PC-3 (cell line): ENCODE data around the gene ATP10A. TPM values are rescaled to one million over a fixed set of nuclear protein-coding genes. Genes with fewer than 3 reads are reported as not detected.

Experiments used
- ATAC-seq: fragments of 200-7000 bp; cut with Tn5 transposase; 2 replicates; pipeline ENCODE4 v1.9.1; 2020; ENCODE audit warnings: mild to moderate bottlenecking, moderate library complexity
- BruUV-seq: library from RNA; stranded (reverse); fragments of 400-500 nt; replicated peaks from 2 replicates; lab custom pipeline; 2021; lab: Mats Ljungman, UMichigan
- CTCF ChIA-PET: fragments of 300-600 bp; sonication (Branson Sonifier 250); formaldehyde crosslinking; loops from one replicate; lab custom pipeline; 2022; ENCODE audit warnings: antibody characterized with exemption; lab: Charles Lee
- POLR2A ChIA-PET: fragments of 300-600 bp; sonication (Branson Sonifier 250); formaldehyde crosslinking; loops from one replicate; lab custom pipeline; 2022; ENCODE audit warnings: antibody characterized with exemption; ENCODE audit not compliant: unreplicated experiment; lab: Charles Lee
- DNase-seq: peaks from one replicate; pipeline ENCODE4 v3.0.0-alpha.2; 2015
- H2AFZ ChIP-seq: fragments of 300-600 bp; sonication (generic); 2 replicates; pipeline ENCODE4 v1.6.0; 2016; ENCODE audit warnings: antibody characterized with exemption, low read length
- H3F3A ChIP-seq: fragments of 300-600 bp; sonication (generic); one replicate; pipeline ENCODE4 v1.6.0; 2017; ENCODE audit warnings: antibody characterized with exemption, low read length, control low read depth, mild to moderate bottlenecking; ENCODE audit not compliant: unreplicated experiment
- H3K27ac ChIP-seq: fragments of 300-600 bp; sonication (generic); 2 replicates; pipeline ENCODE4 v1.5.1; 2016; ENCODE audit warnings: mild to moderate bottlenecking, low read length
- H3K27me3 ChIP-seq: fragments of 300-600 bp; sonication (generic); 2 replicates; pipeline ENCODE4 v1.6.1; 2016; ENCODE audit warnings: low read length, mixed read lengths
- H3K36me3 ChIP-seq: fragments of 300-600 bp; sonication (generic); 2 replicates; pipeline ENCODE4 v1.6.1; 2016; ENCODE audit warnings: low read depth, mixed run types, low read length, mixed read lengths
- H3K4me1 ChIP-seq: fragments of 300-600 bp; sonication (generic); 2 replicates; pipeline ENCODE4 v1.5.1; 2016; ENCODE audit warnings: low read length; ENCODE audit not compliant: insufficient read depth
- H3K4me2 ChIP-seq: fragments of 300-600 bp; sonication (generic); 2 replicates; pipeline ENCODE4 v1.6.0; 2016; ENCODE audit warnings: low read length
- H3K4me3 ChIP-seq: fragments of 300-600 bp; sonication (generic); 2 replicates; pipeline ENCODE4 v1.5.1; 2016; ENCODE audit warnings: mild to moderate bottlenecking, low read length, mixed read lengths
- H3K79me2 ChIP-seq: fragments of 300-600 bp; sonication (generic); 2 replicates; pipeline ENCODE4 v1.6.1; 2017; ENCODE audit warnings: low read length, mixed read lengths
- H3K9ac ChIP-seq: fragments of 300-600 bp; sonication (generic); 2 replicates; pipeline ENCODE4 v1.6.0; 2016; ENCODE audit warnings: mild to moderate bottlenecking, low read length
- H3K9me2 ChIP-seq: fragments of 300-600 bp; sonication (generic); replicated peaks from 2 replicates; pipeline ENCODE4 v1.6.1; 2016; ENCODE audit warnings: mixed run types, low read length, mixed read lengths
- H3K9me3 ChIP-seq: fragments of 300-600 bp; sonication (generic); 2 replicates; pipeline ENCODE4 v1.6.1; 2016; ENCODE audit warnings: low read length, mixed read lengths
- H4K20me1 ChIP-seq: fragments of 300-600 bp; sonication (generic); 2 replicates; pipeline ENCODE4 v1.6.1; 2016; ENCODE audit warnings: low read length, mixed read lengths
- CTCF ChIP-seq: fragments of 300-600 bp; sonication (generic); conservative IDR thresholded peaks from 2 replicates; pipeline ENCODE4 v1.5.1; 2017; ENCODE audit warnings: antibody characterized with exemption, low read depth, mild to moderate bottlenecking, low read length
- EZH2 ChIP-seq: fragments of 300-600 bp; sonication (generic); IDR thresholded peaks from one replicate; pipeline ENCODE4 v1.6.1; 2017; ENCODE audit warnings: antibody characterized with exemption, mild to moderate bottlenecking, low read length; ENCODE audit not compliant: unreplicated experiment
- EZH2phosphoT487 ChIP-seq: fragments of 300-600 bp; sonication (generic); IDR thresholded peaks from 2 replicates; pipeline ENCODE4 v1.6.1; 2018; ENCODE audit warnings: mild to moderate bottlenecking, antibody characterized with exemption, low read length, borderline replicate concordance
- intact Hi-C: fragments of 100-400 bp; cut with micrococcal nuclease; formaldehyde crosslinking; loops from 2 replicates; pipeline ENCODE4 v1.9.0; 2023
- total RNA-seq: library from RNA; depleted of rRNA; stranded (reverse); fragments of >200 nt; gene quantifications from 2 replicates; pipeline ENCODE4 v1.2.3, GENCODE V29; 2014

ATP10A gene
- total RNA-seq, 1 experiment from 2014 or later, result 2.6 TPM

GRCh38 chr15:25743548-25744275, 119.4 kb downstream of the ATP10A start:
- H3K27me3 ChIP-seq, result no peaks in the 10 kb centered on the region
- intact Hi-C loops, result no loop called here
- ATAC-seq, result no peak
- no peak overlapping the region for H3K9ac ChIP-seq
- no peaks in the 10 kb centered on the region for H3F3A ChIP-seq
- H3K9me3 ChIP-seq, result no peaks in the 10 kb centered on the region
- ChIA-PET CTCF (no interaction called here), POLR2A (no interaction called here)
- no peak overlapping the region for H3K4me2 ChIP-seq
- no peaks in the 10 kb centered on the region for H3K36me3 ChIP-seq
- no peaks in the 10 kb centered on the region for H4K20me1 ChIP-seq
- DNase-seq, result no peak
- no peak overlapping the region for H2AFZ ChIP-seq
- no peaks in the 10 kb centered on the region for H3K9me2 ChIP-seq
- no peak for TF ChIP-seq EZH2
- TF ChIP-seq EZH2phosphoT487, result no peak
- no peak for TF ChIP-seq CTCF
- no TSS peak for BruUV-seq
- H3K4me3 ChIP-seq, result no peak overlapping the region
- no peaks in the 10 kb centered on the region for H3K4me1 ChIP-seq
- no peak overlapping the region for H3K27ac ChIP-seq
- no peaks in the 10 kb centered on the region for H3K79me2 ChIP-seq

GRCh38 chr15:25742776-25743547, 120.2 kb downstream of the ATP10A start:
- CTCF ChIA-PET, result no interaction called here
- H3K9me3 ChIP-seq, result no peaks in the 10 kb centered on the region
- POLR2A ChIA-PET, result no interaction called here

More at GRCh38 chr15:25742776-25743547, 120.2 kb downstream of the ATP10A start:
- ATAC-seq, result no peak
- no peaks in the 10 kb centered on the region for H3K4me1 ChIP-seq
- no TSS peak for BruUV-seq
- H3K4me2 ChIP-seq, result no peak overlapping the region
- H3K9ac ChIP-seq, result no peak overlapping the region
- no peak for TF ChIP-seq CTCF
- no peak for TF ChIP-seq EZH2phosphoT487
- no peak for TF ChIP-seq EZH2
- intact Hi-C loops, result no loop called here
- no peaks in the 10 kb centered on the region for H3F3A ChIP-seq
- no peak overlapping the region for H3K27ac ChIP-seq
- no peak for DNase-seq
- H4K20me1 ChIP-seq, result no peaks in the 10 kb centered on the region
- no peaks in the 10 kb centered on the region for H3K27me3 ChIP-seq
- H3K4me3 ChIP-seq, result no peak overlapping the region
- no peak overlapping the region for H2AFZ ChIP-seq
- no peaks in the 10 kb centered on the region for H3K36me3 ChIP-seq
- no peaks in the 10 kb centered on the region for H3K79me2 ChIP-seq
- H3K9me2 ChIP-seq, result no peaks in the 10 kb centered on the region
